ENCODE measurements around the gene ALOXE3. TPM values are rescaled to one million over a fixed set of nuclear protein-coding genes. Genes with fewer than 3 reads are reported as not detected.
A peak's percentile ranks its signal among the peaks of the same experiment; 100 is the strongest.

Gene ALOXE3
- polyA plus RNA-seq, 2 of the 4 experiments (the other 2 are of a cell fraction) = 0.35 to 0.40 TPM

GRCh38 chr17:8084250-8084649 lies 34.1 kb downstream of the ALOXE3 start:
- CTCF ChIA-PET = interaction anchor here (0.7 to 27.4 kb wide), 7 partner anchors 4 to 212 kb away, joined by 3 to 1490 read pairs (median 444); partner anchors contain the start of genes ALOX12B and ALOXE3
- H3K4me1 ChIP-seq = peaks cover 10% of the 10 kb centered on the region
- FAIRE-seq = no peak
- TF ChIP-seq BHLHE40 (IDR thresholded peaks at IDR 0.05; ENCODE audit: low read depth, low read length) = no peak
- TF ChIP-seq POLR2A (IDR thresholded peaks at IDR 0.05; ENCODE audit: low read length) = peak; percentile 1; the same call in 1 of the 2 replicates
- ATAC-seq = no peak
- 73% methylated on average over 6 of the region's 6 CpGs for WGBS (ENCODE audit: missing lambda C conversion rate)
- no peak overlapping the region for H3K27ac ChIP-seq
- POLR2A ChIA-PET = no interaction called here
- H3K4me2 ChIP-seq = no peak overlapping the region
- H3K4me3 ChIP-seq = no peak overlapping the region
- no peaks in the 10 kb centered on the region for H3K9me3 ChIP-seq
- no peak for DNase-seq (ENCODE audit: low read depth in 1 of 2, low spot score in 1 of 2)

GRCh38 chr17:8082292-8082691 lies 36.0 kb downstream of the ALOXE3 start:
- CTCF ChIA-PET = interaction anchor here (1.9 to 27.4 kb wide), 5 partner anchors 5 to 219 kb away, joined by 5 to 1490 read pairs (median 444); partner anchors contain the start of genes ALOX12B and ALOXE3
- POLR2A ChIA-PET = no interaction called here

GRCh38 chr17:8081876-8082275 lies 36.4 kb downstream of the ALOXE3 start:
- ATAC-seq (no peak), FAIRE-seq (peak; percentile 43), DNase-seq (ENCODE audit: low read depth in 1 of 2, low spot score in 1 of 2) (no peak)
- no peak for TF ChIP-seq ZC3H11A (IDR thresholded peaks at IDR 0.05)
- no peak for TF ChIP-seq CBX2 (IDR thresholded peaks at IDR 0.05; ENCODE audit: borderline replicate concordance, low read depth)
- no peak for TF ChIP-seq RARB (CRISPR knock-in tag; IDR thresholded peaks at IDR 0.05)
- peaks cover 10% of the 10 kb centered on the region for H3K4me1 ChIP-seq
- 78% methylated on average over 3 of the region's 3 CpGs for WGBS (ENCODE audit: missing lambda C conversion rate)
- no peak overlapping the region for H3K4me2 ChIP-seq
- ChIA-PET CTCF (interaction anchor here (13.6 to 27.4 kb wide), 4 partner anchors 5 to 27 kb away, joined by 444 to 1490 read pairs (median 563); partner anchors contain the start of genes ALOX12B and ALOXE3), POLR2A (no interaction called here)
- no peaks in the 10 kb centered on the region for H3K9me3 ChIP-seq
- H3K4me3 ChIP-seq = no peak overlapping the region
- no peak overlapping the region for H3K27ac ChIP-seq

More at GRCh38 chr17:8082292-8082691, 36.0 kb downstream of the ALOXE3 start:
- no peak overlapping the region for H3K4me2 ChIP-seq
- peaks cover 10% of the 10 kb centered on the region for H3K4me1 ChIP-seq
- no peak for FAIRE-seq
- TF ChIP-seq ZNF302 (CRISPR knock-in tag; IDR thresholded peaks at IDR 0.05) (no peak), HOXB5 (CRISPR knock-in tag; IDR thresholded peaks at IDR 0.05) (no peak), CHD4 (IDR thresholded peaks at IDR 0.05; ENCODE audit: borderline replicate concordance) (no peak), FOXS1 (CRISPR knock-in tag; IDR thresholded peaks at IDR 0.05) (no peak), REST (IDR thresholded peaks at IDR 0.05) (no peak), RAD21 (conservative IDR thresholded peaks at IDR 0.05 in 1 of 2, IDR thresholded peaks at IDR 0.05 in 1 of 2) (no peak), MAFK (IDR thresholded peaks at IDR 0.05; ENCODE audit: partially characterized antibody) (no peak), PHF8 (IDR thresholded peaks at IDR 0.05; ENCODE audit: borderline replicate concordance, low read depth) (no peak), HEYL (CRISPR knock-in tag; IDR thresholded peaks at IDR 0.05) (no peak)
- DNase-seq (ENCODE audit: low read depth in 1 of 2, low spot score in 1 of 2) = no peak
- H3K9me3 ChIP-seq = no peaks in the 10 kb centered on the region
- 93% methylated on average over 10 of the region's 10 CpGs for WGBS (ENCODE audit: missing lambda C conversion rate)
- ATAC-seq = no peak
- H3K27ac ChIP-seq = no peak overlapping the region
- no peak overlapping the region for H3K4me3 ChIP-seq

GRCh38 chr17:8080799-8081219 lies 37.5 kb downstream of the ALOXE3 start:
- no peak for DNase-seq (ENCODE audit: low read depth in 1 of 2, low spot score in 1 of 2)
- peak overlapping the region; percentile 85; the same call in 2 of the 3 replicates for H3K4me2 ChIP-seq
- TF ChIP-seq PBX3 (IDR thresholded peaks at IDR 0.05) (no peak), RCOR1 (IDR thresholded peaks at IDR 0.05; ENCODE audit: low read depth, low read length) (no peak), POLR2AphosphoS2 (conservative IDR thresholded peaks at IDR 0.05; ENCODE audit: low read length) (no peak), CEBPB (IDR thresholded peaks at IDR 0.05) (no peak), FOSB (CRISPR knock-in tag; IDR thresholded peaks at IDR 0.05) (no peak), ZNF302 (CRISPR knock-in tag; IDR thresholded peaks at IDR 0.05) (no peak), RAD21 (conservative IDR thresholded peaks at IDR 0.05 in 1 of 2, IDR thresholded peaks at IDR 0.05 in 1 of 2) (no peak), BHLHE40 (IDR thresholded peaks at IDR 0.05; ENCODE audit: low read depth, low read length) (no peak), CBX8 (IDR thresholded peaks at IDR 0.05) (no peak), RARB (CRISPR knock-in tag; IDR thresholded peaks at IDR 0.05) (no peak), TFCP2L1 (CRISPR knock-in tag; IDR thresholded peaks at IDR 0.05) (no peak)
- CTCF ChIA-PET = interaction anchor here (0.7 to 27.4 kb wide), 10 partner anchors 8 to 365 kb away, joined by 3 to 1490 read pairs (median 4); partner anchors contain the start of genes ALOX12B and ALOXE3
- no peak overlapping the region for H3K27ac ChIP-seq
- H3K9me3 ChIP-seq = no peaks in the 10 kb centered on the region
- no peak for ATAC-seq
- FAIRE-seq = no peak
- 87% methylated on average over 16 of the region's 17 CpGs for WGBS (ENCODE audit: missing lambda C conversion rate)
- no peak overlapping the region for H3K4me3 ChIP-seq
- POLR2A ChIA-PET = no interaction called here
- H3K4me1 ChIP-seq = peaks cover 10% of the 10 kb centered on the region

Measured in A549 (cell line).